SU-DHL-6 (cell line): Measurements from ENCODE around the gene TMEM108.

Experiments
- CTCF ChIP-seq: fragments of 200-600 bp; sonication (generic); IDR thresholded peaks from one replicate; pipeline ENCODE4 v1.5.1; 2017; ENCODE audit warnings: antibody characterized with exemption, mild to moderate bottlenecking, low read length, moderate library complexity; ENCODE audit not compliant: insufficient read depth, poor library complexity, severe bottlenecking
- EZH2phosphoT487 ChIP-seq: fragments of 200-600 bp; sonication (generic), shearing (Covaris generic); conservative IDR thresholded peaks from 2 replicates; pipeline ENCODE4 v1.6.1; 2018; ENCODE audit warnings: mild to moderate bottlenecking, antibody characterized with exemption, low read length, moderate library complexity, mixed read lengths

- TF ChIP-seq CTCF (no peak), EZH2phosphoT487 (no peak)
These were observed 175.7 kb downstream of the TMEM108 start for GRCh38 chr3:133213937-133214336.
